ENCODE data around the gene BIRC7. TPM values are rescaled to one million over a fixed set of nuclear protein-coding genes. Genes with fewer than 3 reads are reported as not detected.

Gene BIRC7
- total RNA-seq, 1 experiment from 2014 or later: not detected

DNA sequence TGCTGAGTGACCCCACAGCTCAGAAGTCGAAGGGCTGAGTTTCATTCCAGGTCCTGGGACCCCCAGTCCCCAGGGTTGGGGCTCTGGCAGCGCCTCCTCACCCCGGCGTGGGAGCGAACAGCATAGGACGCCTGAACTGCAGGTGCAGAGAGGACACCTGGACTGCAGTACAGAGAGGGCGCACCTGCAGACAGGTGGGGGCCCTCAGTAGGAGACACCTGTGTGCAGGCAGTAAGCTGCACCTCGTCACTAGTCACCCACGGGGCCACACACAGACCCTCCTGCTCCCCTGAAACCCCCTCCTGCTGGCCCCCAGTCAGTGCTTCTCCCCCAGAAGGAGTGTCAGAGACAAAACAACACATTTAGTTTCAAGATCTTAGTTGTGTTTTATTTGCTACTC lies 27.1 kb downstream of the BIRC7 start:
- Mint-ChIP-seq H3K36me3 (ENCODE audit: insufficient read depth, unreplicated experiment) (peaks cover 4% of the 10 kb centered on the region), H3K27ac (ENCODE audit: low read depth, unreplicated experiment) (no peak overlapping the region), H3K4me1 (ENCODE audit: insufficient read depth, unreplicated experiment) (no peaks in the 10 kb centered on the region), H3K9me3 (ENCODE audit: unreplicated experiment) (no peaks in the 10 kb centered on the region), H3K27me3 (ENCODE audit: insufficient read depth, unreplicated experiment) (peaks cover 49% of the 10 kb centered on the region), H3K4me3 (ENCODE audit: unreplicated experiment) (no peak overlapping the region)
- TF ChIP-seq, protein P1, sequence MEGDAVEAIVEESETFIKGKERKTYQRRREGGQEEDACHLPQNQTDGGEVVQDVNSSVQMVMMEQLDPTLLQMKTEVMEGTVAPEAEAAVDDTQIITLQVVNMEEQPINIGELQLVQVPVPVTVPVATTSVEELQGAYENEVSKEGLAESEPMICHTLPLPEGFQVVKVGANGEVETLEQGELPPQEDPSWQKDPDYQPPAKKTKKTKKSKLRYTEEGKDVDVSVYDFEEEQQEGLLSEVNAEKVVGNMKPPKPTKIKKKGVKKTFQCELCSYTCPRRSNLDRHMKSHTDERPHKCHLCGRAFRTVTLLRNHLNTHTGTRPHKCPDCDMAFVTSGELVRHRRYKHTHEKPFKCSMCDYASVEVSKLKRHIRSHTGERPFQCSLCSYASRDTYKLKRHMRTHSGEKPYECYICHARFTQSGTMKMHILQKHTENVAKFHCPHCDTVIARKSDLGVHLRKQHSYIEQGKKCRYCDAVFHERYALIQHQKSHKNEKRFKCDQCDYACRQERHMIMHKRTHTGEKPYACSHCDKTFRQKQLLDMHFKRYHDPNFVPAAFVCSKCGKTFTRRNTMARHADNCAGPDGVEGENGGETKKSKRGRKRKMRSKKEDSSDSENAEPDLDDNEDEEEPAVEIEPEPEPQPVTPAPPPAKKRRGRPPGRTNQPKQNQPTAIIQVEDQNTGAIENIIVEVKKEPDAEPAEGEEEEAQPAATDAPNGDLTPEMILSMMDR (IDR thresholded peaks at IDR 0.05; ENCODE audit: unreplicated experiment): no peak
- ChIA-PET POLR2A (no interaction called here), CTCF (no interaction called here)
- no peak for DNase-seq (ENCODE audit: unreplicated experiment)
- intact Hi-C loops (cut with micrococcal nuclease): no loop called here
- BruUV-seq (replicated peaks): no TSS peak

DNA sequence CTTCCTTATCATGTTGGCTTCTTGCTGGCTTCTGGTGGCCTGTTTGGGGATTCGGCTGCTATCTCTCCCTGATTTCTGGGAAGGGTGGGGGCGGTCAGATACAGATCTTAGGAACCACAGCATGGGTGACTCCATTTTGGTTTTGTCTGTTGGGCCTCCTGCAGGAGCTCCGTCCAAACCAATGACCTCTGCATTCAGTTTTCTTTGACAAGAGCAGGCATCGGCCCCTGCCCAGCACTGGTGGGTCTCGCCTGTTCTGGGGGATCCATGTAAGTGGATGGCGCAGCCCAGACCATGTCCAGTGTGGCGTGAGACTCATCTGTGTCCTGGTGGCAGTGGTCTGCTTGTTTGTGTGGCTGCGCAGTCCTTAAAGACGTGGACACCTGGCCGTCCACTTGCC lies 28.3 kb downstream of the BIRC7 start:
- H3K4me1 Mint-ChIP-seq (ENCODE audit: insufficient read depth, unreplicated experiment): no peaks in the 10 kb centered on the region
- ChIA-PET POLR2A (interaction anchor here (0.8 kb wide), 1 partner anchor 49 kb away, joined by 3 read pairs; no protein-coding TSS in a partner anchor), CTCF (interaction anchor here (0.6 to 3.4 kb wide), 3 partner anchors 29 to 46 kb away, joined by 3 to 22 read pairs (median 3); no protein-coding TSS in a partner anchor)

DNA sequence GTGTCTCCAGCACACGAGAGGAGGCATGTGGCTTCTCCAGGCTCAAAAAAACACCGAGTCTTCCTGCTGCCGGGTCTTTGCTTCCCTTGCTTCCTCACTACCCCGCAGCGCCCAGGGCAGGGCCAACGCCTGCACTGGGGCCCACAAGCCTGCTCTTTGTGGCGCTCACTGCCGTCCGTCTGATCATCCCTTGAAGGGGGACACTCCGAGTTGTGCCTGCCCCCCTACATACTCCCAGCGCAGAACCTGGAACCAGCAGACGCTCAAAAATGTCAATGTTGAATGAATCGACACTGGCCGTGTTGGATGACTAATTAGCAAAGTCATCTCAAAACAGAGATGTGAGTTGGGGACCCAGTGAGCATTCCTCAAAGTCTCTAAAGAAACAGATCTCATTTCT lies 28.8 kb downstream of the BIRC7 start:
- Mint-ChIP-seq H3K9me3 (ENCODE audit: unreplicated experiment) (no peaks in the 10 kb centered on the region), H3K27me3 (ENCODE audit: insufficient read depth, unreplicated experiment) (peaks cover 45% of the 10 kb centered on the region), H3K36me3 (ENCODE audit: insufficient read depth, unreplicated experiment) (peaks cover 7% of the 10 kb centered on the region), H3K27ac (ENCODE audit: low read depth, unreplicated experiment) (no peak overlapping the region), H3K4me3 (ENCODE audit: unreplicated experiment) (no peak overlapping the region), H3K4me1 (ENCODE audit: insufficient read depth, unreplicated experiment) (no peaks in the 10 kb centered on the region)
- no TSS peak for BruUV-seq (replicated peaks)
- intact Hi-C loops (cut with micrococcal nuclease): no loop called here
- CTCF ChIA-PET: interaction anchor here (0.6 to 3.4 kb wide), 2 partner anchors 41 to 46 kb away, joined by 3 to 22 read pairs; no protein-coding TSS in a partner anchor
- DNase-seq (ENCODE audit: unreplicated experiment): no peak
- POLR2A ChIA-PET: interaction anchor here (0.8 kb wide), 1 partner anchor 49 kb away, joined by 3 read pairs; no protein-coding TSS in a partner anchor
- TF ChIP-seq, protein P1 (IDR thresholded peaks at IDR 0.05; ENCODE audit: unreplicated experiment): no peak

More for the DNA sequence above, 28.3 kb downstream of the BIRC7 start:
- no peak for DNase-seq (ENCODE audit: unreplicated experiment)
- no peak overlapping the region for H3K27ac Mint-ChIP-seq (ENCODE audit: low read depth, unreplicated experiment)
- TF ChIP-seq, protein P1 (IDR thresholded peaks at IDR 0.05; ENCODE audit: unreplicated experiment): no peak
- peaks cover 45% of the 10 kb centered on the region for H3K27me3 Mint-ChIP-seq (ENCODE audit: insufficient read depth, unreplicated experiment)
- intact Hi-C loops (cut with micrococcal nuclease): no loop called here
- no TSS peak for BruUV-seq (replicated peaks)
- H3K9me3 Mint-ChIP-seq (ENCODE audit: unreplicated experiment): no peaks in the 10 kb centered on the region
- peaks cover 7% of the 10 kb centered on the region for H3K36me3 Mint-ChIP-seq (ENCODE audit: insufficient read depth, unreplicated experiment)
- no peak overlapping the region for H3K4me3 Mint-ChIP-seq (ENCODE audit: unreplicated experiment)

DNA sequence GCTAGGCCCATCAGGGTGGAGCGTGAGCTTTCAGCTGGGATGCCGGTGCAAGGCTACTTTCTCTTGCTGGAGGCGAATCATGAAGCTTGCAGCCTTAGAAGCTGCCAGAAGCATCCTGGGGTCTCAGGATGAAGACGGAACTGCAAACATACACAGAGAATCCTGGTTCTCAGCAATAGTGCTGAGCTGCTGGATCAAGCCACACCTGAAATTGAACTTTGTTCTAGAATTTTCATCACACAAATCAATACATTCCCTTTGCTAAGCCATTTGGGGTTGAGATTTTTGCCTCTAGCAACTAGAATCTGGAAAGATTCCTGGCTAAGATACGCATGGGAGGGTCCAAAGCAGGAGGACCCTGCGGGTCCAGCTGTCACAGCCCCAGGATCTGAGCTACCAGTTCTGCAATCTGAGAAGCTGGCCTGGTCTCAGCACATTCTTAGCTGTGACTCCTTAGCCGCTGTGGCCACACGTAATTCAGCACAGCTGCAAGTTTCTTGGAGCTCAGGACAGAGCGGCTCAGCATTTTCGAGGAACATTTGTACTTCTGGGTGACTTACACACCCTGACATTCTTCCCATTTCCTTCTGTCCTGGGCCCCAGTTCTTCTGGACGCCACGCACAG lies 30.3 kb downstream of the BIRC7 start:
- POLR2A ChIA-PET: interaction anchor here (1.2 kb wide), 1 partner anchor 10 kb away, joined by 4 read pairs; no protein-coding TSS in a partner anchor
- intact Hi-C loops (cut with micrococcal nuclease): no loop called here
- TF ChIP-seq, protein P1 (IDR thresholded peaks at IDR 0.05; ENCODE audit: unreplicated experiment): no peak

More for the DNA sequence above, 30.3 kb downstream of the BIRC7 start:
- no peak overlapping the region for H3K27ac Mint-ChIP-seq (ENCODE audit: low read depth, unreplicated experiment)
- H3K9me3 Mint-ChIP-seq (ENCODE audit: unreplicated experiment): no peaks in the 10 kb centered on the region
- CTCF ChIA-PET: interaction anchor here (0.9 to 3.4 kb wide), 2 partner anchors 9 to 43 kb away, joined by 3 to 22 read pairs; no protein-coding TSS in a partner anchor
- H3K4me1 Mint-ChIP-seq (ENCODE audit: insufficient read depth, unreplicated experiment): no peaks in the 10 kb centered on the region
- no peak for DNase-seq (ENCODE audit: unreplicated experiment)
- no peak overlapping the region for H3K4me3 Mint-ChIP-seq (ENCODE audit: unreplicated experiment)
- peaks cover 37% of the 10 kb centered on the region for H3K27me3 Mint-ChIP-seq (ENCODE audit: insufficient read depth, unreplicated experiment)
- H3K36me3 Mint-ChIP-seq (ENCODE audit: insufficient read depth, unreplicated experiment): peaks cover 7% of the 10 kb centered on the region
- no TSS peak for BruUV-seq (replicated peaks)
